GM18907 (cell line): ENCODE data around the gene CAMK2B.

Source experiments
- ATAC-seq: cut with Tn5 transposase; IDR thresholded peaks from one replicate; pipeline ENCODE4 v1.9.1; 2021; ENCODE audit warnings: mild to moderate bottlenecking, moderate library complexity; ENCODE audit not compliant: unreplicated experiment

CAMK2B gene

GRCh38 chr7:44276571-44277221 is 48.7 kb downstream of the CAMK2B start:
- no peak for ATAC-seq

GRCh38 chr7:44275957-44276570 is 49.3 kb downstream of the CAMK2B start:
- ATAC-seq, result no peak

- no peak for ATAC-seq
Observed at GRCh38 chr7:44275146-44275545, 50.2 kb downstream of the CAMK2B start.

GRCh38 chr7:44274623-44274975 is 50.8 kb downstream of the CAMK2B start:
- no peak for ATAC-seq

GRCh38 chr7:44273681-44274622 is 51.4 kb downstream of the CAMK2B start:
- no peak for ATAC-seq

- ATAC-seq, result no peak
Observed at GRCh38 chr7:44272981-44273380, 52.4 kb downstream of the CAMK2B start.

- no peak for ATAC-seq
Observed at GRCh38 chr7:44272456-44272855, 52.9 kb downstream of the CAMK2B start.

GRCh38 chr7:44269943-44270493 is 55.4 kb downstream of the CAMK2B start:
- no peak for ATAC-seq

GRCh38 chr7:44269417-44269816 is 56.0 kb downstream of the CAMK2B start:
- no peak for ATAC-seq

GRCh38 chr7:44268671-44269070 is 56.7 kb downstream of the CAMK2B start:
- no peak for ATAC-seq

- no peak for ATAC-seq
Observed at GRCh38 chr7:44267719-44268421, 57.5 kb downstream of the CAMK2B start.

GRCh38 chr7:44267178-44267577 is 58.2 kb downstream of the CAMK2B start:
- ATAC-seq, result no peak

- ATAC-seq, result no peak
Observed at GRCh38 chr7:44266526-44266925, 58.9 kb downstream of the CAMK2B start.

GRCh38 chr7:44265728-44266127 is 59.7 kb downstream of the CAMK2B start:
- no peak for ATAC-seq

- ATAC-seq, result no peak
Observed at GRCh38 chr7:44264221-44264931, 61.0 kb downstream of the CAMK2B start.

GRCh38 chr7:44263326-44264082 is 61.9 kb downstream of the CAMK2B start:
- ATAC-seq, result no peak

- no peak for ATAC-seq
Observed at GRCh38 chr7:44262031-44262430, 63.4 kb downstream of the CAMK2B start.

GRCh38 chr7:44261240-44261639 is 64.2 kb downstream of the CAMK2B start:
- ATAC-seq, result no peak
